ENCODE results near the gene SIVA1. TPM values are rescaled to one million over a fixed set of nuclear protein-coding genes. Genes with fewer than 3 reads are reported as not detected.

Gene SIVA1
- polyA plus RNA-seq, 2 donors, result 60.5 to 159 TPM

DNA sequence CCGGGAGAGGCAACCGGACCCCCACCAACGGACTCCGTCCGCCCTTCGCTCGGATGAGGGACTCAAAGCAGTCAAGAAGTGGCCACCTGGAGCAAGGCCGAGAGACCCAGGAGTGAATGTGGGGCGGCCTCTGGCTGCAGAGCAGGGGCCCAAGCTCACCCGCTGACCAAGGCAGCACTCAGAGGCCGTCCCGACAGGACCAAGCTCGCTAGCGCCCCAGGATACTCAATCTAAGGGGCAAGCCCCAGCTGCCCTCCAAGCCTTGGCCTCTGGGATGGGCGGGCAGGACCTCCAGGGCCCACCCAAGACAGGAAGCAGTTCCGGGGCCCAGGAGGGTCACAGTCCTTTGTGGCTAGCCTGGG, 41.7 kb downstream of the SIVA1 start:
- WGBS, 2 donors, result 3 to 6% methylated on average over 16 of the region's 16 CpGs
- Histone ChIP-seq H3K9me3 (ENCODE audit: control insufficient read depth in 2 of 2, insufficient read depth in 1 of 2, low read depth in 1 of 2, low read length in 1 of 2) (no peaks in the 10 kb centered on the region), H3K4me3 (ENCODE audit: low read depth in 1 of 2, low read length in 2 of 2) (peak overlapping the region; percentile 66 to 82), H3K4me1 (ENCODE audit: control insufficient read depth in 2 of 2, insufficient read depth in 2 of 2, low read length in 1 of 2) (peaks cover 12 to 41% of the 10 kb centered on the region in 2 donors), H3K27ac (ENCODE audit: low read depth in 2 of 2, low read length in 1 of 2) (peak overlapping the region; percentile 36 to 81), H3K27me3 (ENCODE audit: control insufficient read depth in 1 of 2, insufficient read depth in 2 of 2, low read length in 2 of 2) (no peaks in the 10 kb centered on the region), H3K36me3 (ENCODE audit: control insufficient read depth in 2 of 2, insufficient read depth in 2 of 2, low read length in 1 of 2) (peaks cover 0 to 27% of the 10 kb centered on the region in 2 donors)

GRCh38 chr14:104794993-104795780, 42.2 kb downstream of the SIVA1 start, which contains the start of gene AKT1:
TSS of gene AKT1 (minus strand) at chr14:104795748. CDS start at chr14:104792643, 3,105 bp downstream.
- Histone ChIP-seq H3K27me3 (ENCODE audit: control insufficient read depth in 1 of 2, insufficient read depth in 2 of 2, low read length in 2 of 2) (no peaks in the 10 kb centered on the region), H3K9me3 (ENCODE audit: control insufficient read depth in 2 of 2, insufficient read depth in 1 of 2, low read depth in 1 of 2, low read length in 1 of 2) (no peaks in the 10 kb centered on the region), H3K36me3 (ENCODE audit: control insufficient read depth in 2 of 2, insufficient read depth in 2 of 2, low read length in 1 of 2) (peaks cover 0 to 23% of the 10 kb centered on the region in 2 donors), H3K27ac (ENCODE audit: low read depth in 2 of 2, low read length in 1 of 2) (peak within 1 kb of the TSS; percentile 90 to 93), H3K4me3 (ENCODE audit: low read depth in 1 of 2, low read length in 2 of 2) (peak within 1 kb of the TSS; percentile 66 to 82), H3K4me1 (ENCODE audit: control insufficient read depth in 2 of 2, insufficient read depth in 2 of 2, low read length in 1 of 2) (peaks cover 12 to 43% of the 10 kb centered on the region in 2 donors)
- 1% methylated on average over 30 to 123 of the region's 124 CpGs for WGBS, 2 donors

DNA sequence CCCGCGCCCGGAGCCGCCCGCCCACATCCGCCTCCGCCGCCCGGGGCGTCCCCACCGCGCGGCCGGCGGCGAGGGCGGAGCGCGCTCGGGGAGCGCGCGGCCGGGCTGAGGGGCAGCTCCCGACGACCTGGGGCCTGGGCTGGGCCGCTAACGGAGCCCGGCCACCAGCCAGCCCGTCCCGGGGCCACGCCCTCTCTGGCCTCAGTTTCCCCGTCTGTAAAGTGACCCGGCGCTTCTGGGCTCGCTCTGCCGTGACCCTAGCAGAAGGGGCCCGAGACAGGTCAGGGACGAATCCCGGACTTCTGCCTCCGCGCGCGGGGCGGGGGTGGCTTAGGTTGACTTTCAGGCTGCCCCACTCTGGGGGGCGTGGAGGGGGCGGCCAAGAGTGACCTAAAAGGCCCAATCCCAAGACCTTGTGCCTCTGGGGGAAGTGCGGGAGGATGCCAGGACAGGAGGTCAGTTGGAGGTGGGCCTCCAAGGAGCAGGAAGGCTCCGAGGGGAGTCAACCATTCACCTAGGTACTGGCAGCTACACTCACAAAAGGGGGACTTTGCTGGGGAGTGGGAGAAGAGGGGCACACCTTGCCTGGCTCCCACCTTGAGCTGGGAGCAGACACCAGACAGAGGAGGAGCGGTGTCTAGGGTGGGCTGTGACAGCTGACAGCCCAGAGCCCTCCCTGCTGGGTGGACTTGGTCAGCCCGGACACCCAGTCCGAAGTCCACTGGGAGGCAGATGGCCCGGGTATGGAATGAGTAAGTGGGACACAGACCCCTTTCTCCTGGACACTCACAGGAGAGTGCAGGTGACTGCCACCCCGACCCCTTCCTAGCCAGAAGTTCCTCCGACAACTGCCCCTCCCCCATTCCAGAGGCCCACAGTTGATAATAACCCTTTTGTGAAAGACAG, 43.1 kb downstream of the SIVA1 start:
- WGBS, 2 donors, result 9 to 10% methylated on average over 51 to 55 of the region's 55 CpGs
- H3K36me3 ChIP-seq (ENCODE audit: control insufficient read depth in 2 of 2, insufficient read depth in 2 of 2, low read length in 1 of 2), result peaks cover 0 to 15% of the 10 kb centered on the region in 2 donors
- H3K4me3 ChIP-seq (ENCODE audit: low read depth in 1 of 2, low read length in 2 of 2), result peak overlapping the region; percentile 51 to 82
- H3K4me1 ChIP-seq (ENCODE audit: control insufficient read depth in 2 of 2, insufficient read depth in 2 of 2, low read length in 1 of 2), result peaks cover 12 to 36% of the 10 kb centered on the region in 2 donors
- no peaks in the 10 kb centered on the region for H3K27me3 ChIP-seq (ENCODE audit: control insufficient read depth in 1 of 2, insufficient read depth in 2 of 2, low read length in 2 of 2)
- H3K27ac ChIP-seq (ENCODE audit: low read depth in 2 of 2, low read length in 1 of 2), result peak overlapping the region; percentile 90 to 93
- H3K9me3 ChIP-seq (ENCODE audit: control insufficient read depth in 2 of 2, insufficient read depth in 1 of 2, low read depth in 1 of 2, low read length in 1 of 2), result no peaks in the 10 kb centered on the region

GRCh38 chr14:104796687-104797081, 43.7 kb downstream of the SIVA1 start:
- H3K9me3 ChIP-seq (ENCODE audit: control insufficient read depth in 2 of 2, insufficient read depth in 1 of 2, low read depth in 1 of 2, low read length in 1 of 2), result no peaks in the 10 kb centered on the region
- H3K27ac ChIP-seq (ENCODE audit: low read depth in 2 of 2, low read length in 1 of 2), result no peak overlapping the region
- peaks cover 0 to 10% of the 10 kb centered on the region in 2 donors for H3K36me3 ChIP-seq (ENCODE audit: control insufficient read depth in 2 of 2, insufficient read depth in 2 of 2, low read length in 1 of 2)
- peaks cover 15 to 42% of the 10 kb centered on the region in 2 donors for H3K4me1 ChIP-seq (ENCODE audit: control insufficient read depth in 2 of 2, insufficient read depth in 2 of 2, low read length in 1 of 2)
- no peaks in the 10 kb centered on the region for H3K27me3 ChIP-seq (ENCODE audit: control insufficient read depth in 1 of 2, insufficient read depth in 2 of 2, low read length in 2 of 2)
- no peak overlapping the region for H3K4me3 ChIP-seq (ENCODE audit: low read depth in 1 of 2, low read length in 2 of 2)
- 84 to 85% methylated on average over 6 of the region's 6 CpGs for WGBS, 2 donors

GRCh38 chr14:104797115-104798044, 44.4 kb downstream of the SIVA1 start:
- H3K4me3 ChIP-seq (ENCODE audit: low read depth in 1 of 2, low read length in 2 of 2), result no peak overlapping the region
- H3K27ac ChIP-seq (ENCODE audit: low read depth in 2 of 2, low read length in 1 of 2), result peak overlapping the region; percentile 8 to 15
- WGBS, 2 donors, result 57 to 60% methylated on average over 18 of the region's 18 CpGs
- peaks cover 13 to 42% of the 10 kb centered on the region in 2 donors for H3K4me1 ChIP-seq (ENCODE audit: control insufficient read depth in 2 of 2, insufficient read depth in 2 of 2, low read length in 1 of 2)
- peaks cover 0 to 8% of the 10 kb centered on the region in 2 donors for H3K36me3 ChIP-seq (ENCODE audit: control insufficient read depth in 2 of 2, insufficient read depth in 2 of 2, low read length in 1 of 2)
- H3K9me3 ChIP-seq (ENCODE audit: control insufficient read depth in 2 of 2, insufficient read depth in 1 of 2, low read depth in 1 of 2, low read length in 1 of 2), result no peaks in the 10 kb centered on the region
- no peaks in the 10 kb centered on the region for H3K27me3 ChIP-seq (ENCODE audit: control insufficient read depth in 1 of 2, insufficient read depth in 2 of 2, low read length in 2 of 2)

DNA sequence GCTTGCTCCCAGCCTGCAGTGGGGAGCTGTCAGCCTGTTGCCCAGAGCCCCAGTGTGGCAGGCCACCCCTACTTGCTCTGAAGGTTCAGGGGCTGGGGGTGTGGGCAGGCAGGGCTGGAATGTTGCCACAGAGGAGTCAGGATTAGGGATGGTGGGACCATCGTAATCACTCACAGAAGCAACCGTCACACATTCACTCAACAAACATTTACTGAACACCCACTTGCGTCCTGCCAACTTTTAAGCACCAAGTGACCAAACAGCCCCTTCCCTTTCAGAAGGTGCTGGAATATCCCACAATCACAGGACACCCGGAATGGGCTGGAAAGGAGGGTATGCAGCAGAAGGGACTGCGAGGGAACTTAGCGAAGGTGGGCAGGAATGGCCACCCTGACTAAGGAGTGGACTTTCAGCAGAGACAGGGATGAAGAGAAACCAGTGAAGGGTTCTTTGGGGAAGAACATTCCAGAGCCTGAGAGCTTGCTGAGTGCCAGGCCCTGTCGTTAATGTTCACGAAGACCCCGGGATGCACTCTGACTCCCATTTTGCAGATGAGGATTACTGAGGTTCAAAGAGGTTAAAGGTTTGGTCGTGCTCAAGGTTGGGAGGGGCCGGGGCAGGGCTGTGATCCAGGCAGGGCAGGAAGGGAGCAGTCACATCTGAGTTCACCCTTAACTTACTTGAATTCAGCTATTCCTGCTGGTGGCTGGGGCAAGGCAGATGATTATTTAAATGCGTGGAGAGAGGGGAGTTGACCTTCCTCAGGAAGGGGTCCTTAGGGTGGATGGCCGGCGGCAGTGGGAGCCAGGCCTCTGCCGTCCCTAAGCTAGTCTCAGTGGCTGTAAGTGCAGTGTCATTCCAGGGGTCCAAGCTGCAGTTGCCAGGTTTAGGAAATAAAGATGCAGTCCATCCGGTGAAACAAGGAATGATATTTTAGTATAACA, 45.6 kb downstream of the SIVA1 start:
- WGBS, 2 donors, result 78% methylated on average over 16 of the region's 16 CpGs
- H3K4me1 ChIP-seq (ENCODE audit: control insufficient read depth in 2 of 2, insufficient read depth in 2 of 2, low read length in 1 of 2), result peaks cover 10 to 37% of the 10 kb centered on the region in 2 donors
- H3K9me3 ChIP-seq (ENCODE audit: control insufficient read depth in 2 of 2, insufficient read depth in 1 of 2, low read depth in 1 of 2, low read length in 1 of 2), result no peaks in the 10 kb centered on the region
- H3K27ac ChIP-seq (ENCODE audit: low read depth in 2 of 2, low read length in 1 of 2), result peak overlapping the region; percentile 85 to 94
- peaks cover 0 to 6% of the 10 kb centered on the region in 2 donors for H3K36me3 ChIP-seq (ENCODE audit: control insufficient read depth in 2 of 2, insufficient read depth in 2 of 2, low read length in 1 of 2)
- H3K27me3 ChIP-seq (ENCODE audit: control insufficient read depth in 1 of 2, insufficient read depth in 2 of 2, low read length in 2 of 2), result no peaks in the 10 kb centered on the region
- no peak overlapping the region for H3K4me3 ChIP-seq (ENCODE audit: low read depth in 1 of 2, low read length in 2 of 2)

GRCh38 chr14:104799244-104800014, 46.5 kb downstream of the SIVA1 start:
- H3K27me3 ChIP-seq (ENCODE audit: control insufficient read depth in 1 of 2, insufficient read depth in 2 of 2, low read length in 2 of 2), result no peaks in the 10 kb centered on the region
- H3K4me1 ChIP-seq (ENCODE audit: control insufficient read depth in 2 of 2, insufficient read depth in 2 of 2, low read length in 1 of 2), result peaks cover 8 to 32% of the 10 kb centered on the region in 2 donors
- WGBS, 2 donors, result 40 to 44% methylated on average over 21 of the region's 21 CpGs
- peaks cover 0 to 6% of the 10 kb centered on the region in 2 donors for H3K36me3 ChIP-seq (ENCODE audit: control insufficient read depth in 2 of 2, insufficient read depth in 2 of 2, low read length in 1 of 2)
- H3K4me3 ChIP-seq (ENCODE audit: low read depth in 1 of 2, low read length in 2 of 2), result peak overlapping the region in 1 of 2 donors; percentile 69
- peak overlapping the region; percentile 85 to 94 for H3K27ac ChIP-seq (ENCODE audit: low read depth in 2 of 2, low read length in 1 of 2)
- H3K9me3 ChIP-seq (ENCODE audit: control insufficient read depth in 2 of 2, insufficient read depth in 1 of 2, low read depth in 1 of 2, low read length in 1 of 2), result no peaks in the 10 kb centered on the region
